SK-N-MC (cell line): ENCODE measurements around the gene TSR1.

Experiments used
- EZH2 ChIP-seq: fragments of 200-600 bp; sonication (generic); IDR thresholded peaks from one replicate; pipeline ENCODE4 v1.6.1; 2017; ENCODE audit warnings: antibody characterized with exemption
- FOXP2 ChIP-seq: optimal IDR thresholded peaks from 2 replicates; pipeline ENCODE3; 2011; ENCODE audit warnings: mild to moderate bottlenecking, moderate library complexity; ENCODE audit not compliant: insufficient read depth; ENCODE audit errors: extremely low read length, control extremely low read depth
- POLR2AphosphoS5 ChIP-seq: IDR thresholded peaks from 2 replicates; pipeline ENCODE4 v1.6.1; 2012; ENCODE audit warnings: mild to moderate bottlenecking, low read depth, low read length, borderline replicate concordance

DNA sequence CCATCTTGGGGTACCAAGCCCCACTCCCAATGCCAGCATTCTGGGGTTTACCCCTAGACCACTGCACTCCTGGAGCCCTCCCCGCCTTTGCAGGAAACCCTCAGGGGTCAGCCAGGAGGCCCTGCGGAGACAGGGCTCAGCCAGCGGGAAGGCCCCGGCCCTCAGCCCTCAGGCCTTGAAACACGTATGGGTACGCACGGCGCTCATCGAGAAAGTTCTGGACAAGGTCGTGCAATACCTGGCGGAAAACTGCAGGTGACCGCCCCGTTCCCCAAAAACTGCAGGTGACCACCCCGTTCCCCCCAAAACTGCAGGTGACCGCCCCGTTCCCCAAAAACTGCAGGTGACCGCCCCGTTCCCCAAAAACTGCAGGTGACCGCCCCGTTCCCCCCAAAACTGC, 25.8 kb upstream of the TSR1 start:
- TF ChIP-seq POLR2AphosphoS5 (no peak), EZH2 (no peak), FOXP2 (no peak)
